Skin epidermis (tissue), 12 donors: ENCODE results near the gene CNPY3.
"Not testable (repeated sequence)": the region's sequence is repeated elsewhere in the genome, so short reads cannot be mapped to it uniquely, and the experiment has no call there.

ENCODE experiments used
- H3K27ac ChIP-seq, 21 experiments: fragments of 200-600 bp; sonication (generic) in 11 of 21; one replicate each; pipeline ENCODE4 v1.5.0; 2020; ENCODE audit warnings: mild to moderate bottlenecking in 3 of 21, inconsistent platforms in 2 of 21, moderate library complexity in 2 of 21
- H3K4me3 ChIP-seq, 7 experiments: fragments of 200-600 bp; sonication (generic) in 2 of 7; one replicate each; pipeline ENCODE4 v1.5.0; 2020; ENCODE audit warnings: inconsistent platforms in 2 of 7, mild to moderate bottlenecking in 2 of 7, moderate library complexity in 1 of 7

CNPY3 gene

GRCh38 chr6:42928986-42929820, at the start of gene CNPY3:
Gene CNPY3 (plus strand): TSS chr6:42929480. CDS start chr6:42929571, 91 bp downstream.
- peak within 1 kb of the TSS; percentile 66 to 96 (median 90) for H3K27ac ChIP-seq
- peak within 1 kb of the TSS; percentile 60 to 89 (median 66) for H3K4me3 ChIP-seq

DNA sequence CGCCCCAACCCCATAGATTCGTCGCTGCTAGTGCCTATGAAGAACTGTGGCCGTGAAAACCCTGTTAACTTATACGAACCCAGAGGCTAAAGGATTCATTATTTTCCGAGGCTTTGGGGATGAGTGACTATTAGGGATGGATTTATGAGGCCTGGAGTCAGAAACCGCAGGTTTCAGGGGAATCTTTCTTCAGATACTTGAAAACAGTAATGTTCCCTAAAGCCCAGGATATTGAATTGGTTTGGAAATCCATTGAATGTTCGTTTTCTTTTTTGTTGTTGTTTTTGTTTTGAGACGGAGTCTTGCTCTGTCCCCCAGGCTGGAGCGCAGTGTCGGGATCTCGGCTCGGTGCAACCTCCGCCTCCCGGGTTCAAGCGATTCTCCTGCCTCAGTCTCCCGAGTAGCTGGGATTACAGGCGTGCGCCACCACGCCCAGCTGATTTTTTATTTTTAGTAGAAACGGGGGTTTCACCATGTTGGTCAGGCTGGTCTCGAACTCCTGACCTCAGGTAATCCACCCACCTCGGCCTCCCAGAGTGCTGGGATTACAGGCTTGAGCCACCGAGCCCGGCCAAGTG, 49.0 kb upstream of the CNPY3 start:
- Histone ChIP-seq H3K27ac (peak overlapping the region; percentile 46 to 97 (median 92)), H3K4me3 (peak overlapping the region; percentile 48 to 71 (median 66))

DNA sequence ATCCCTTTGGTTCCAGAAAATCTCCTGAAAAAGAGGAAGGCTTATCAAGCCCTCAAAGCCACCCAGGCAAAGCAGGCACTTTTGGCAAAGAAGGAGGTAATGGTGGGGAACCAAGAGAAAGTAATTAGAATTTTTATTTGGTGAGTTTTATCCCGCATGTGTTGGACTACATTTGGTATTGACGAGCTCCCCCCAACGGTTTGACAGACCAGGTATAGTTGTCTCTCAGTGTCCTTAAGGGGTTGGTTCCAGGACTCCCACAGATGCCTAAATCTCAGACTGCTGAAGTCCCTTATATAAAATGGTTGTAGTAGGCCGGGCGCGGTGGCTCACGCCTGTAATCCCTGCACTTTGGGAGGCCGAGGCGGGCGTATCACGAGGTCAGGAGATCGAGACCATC, 48.4 kb upstream of the CNPY3 start:
- Histone ChIP-seq H3K27ac (peak overlapping the region in 17 of 21 experiments; percentile 86 to 97 (median 92)), H3K4me3 (peak overlapping the region; percentile 48 to 71 (median 66))

DNA sequence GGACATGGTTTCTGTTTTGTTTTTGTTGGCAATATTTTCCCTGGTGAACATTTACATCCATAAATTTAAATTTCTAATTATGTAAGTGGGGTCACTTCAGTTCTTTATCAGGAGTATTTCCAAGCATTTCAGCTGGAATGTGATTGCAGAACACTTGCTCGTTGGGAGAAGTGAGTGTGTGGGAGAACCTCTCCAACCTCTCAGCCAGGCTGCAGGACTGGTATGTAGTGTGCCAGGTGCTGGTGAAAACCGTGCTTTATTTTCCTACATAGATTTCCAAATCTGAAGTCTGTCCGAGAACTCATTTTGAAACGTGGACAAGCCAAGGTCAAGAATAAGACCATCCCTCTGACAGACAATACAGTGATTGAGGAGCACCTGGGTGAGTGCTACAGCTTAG, 43.6 kb upstream of the CNPY3 start:
- Histone ChIP-seq H3K27ac (no peak overlapping the region), H3K4me3 (no peak overlapping the region)

DNA sequence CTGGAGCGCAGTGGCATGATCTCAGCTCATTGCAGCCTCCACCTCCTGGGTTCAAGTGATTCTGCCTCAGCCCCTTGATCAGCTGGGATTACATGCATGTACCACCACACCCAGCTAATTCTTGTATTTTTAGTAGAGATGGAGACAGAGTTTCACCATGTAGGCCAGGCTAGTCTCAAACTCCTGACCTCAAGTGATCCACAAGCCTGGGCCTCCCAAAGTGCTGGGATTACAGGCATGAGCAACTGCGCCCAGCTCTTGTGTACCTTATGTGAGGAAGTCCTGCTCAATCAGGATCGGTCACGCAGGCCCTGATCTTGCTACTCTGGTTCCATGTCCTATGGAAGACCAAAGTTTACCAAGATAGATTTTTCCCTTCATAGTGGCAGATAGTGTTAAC, 41.1 kb upstream of the CNPY3 start:
- not testable (repeated sequence) for H3K27ac ChIP-seq, H3K4me3 ChIP-seq

DNA sequence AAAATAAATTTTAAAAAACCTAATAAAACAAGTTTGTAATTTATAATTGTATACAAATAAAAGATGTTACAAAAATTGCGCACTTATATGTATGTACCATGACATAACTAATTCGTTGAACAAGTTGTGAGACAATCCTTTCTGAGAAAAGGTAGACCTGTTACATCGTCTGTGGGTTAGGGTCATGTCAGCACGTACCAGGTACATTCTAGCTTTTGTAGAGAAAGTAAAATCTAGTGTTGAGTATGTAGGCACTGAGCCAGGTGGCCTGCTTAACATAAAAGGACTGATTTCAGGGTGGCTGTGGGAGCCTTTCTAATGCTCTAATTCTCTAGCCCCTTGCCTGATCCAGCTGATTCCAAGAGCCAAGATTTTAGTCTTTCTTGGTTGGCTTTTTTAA, 39.5 kb upstream of the CNPY3 start:
- peak overlapping the region in 18 of 21 experiments; percentile 91 to 99 (median 97) for H3K27ac ChIP-seq
- H3K4me3 ChIP-seq = peak overlapping the region; percentile 71 to 98 (median 79)

GRCh38 chr6:42890311-42891198, 38.7 kb upstream of the CNPY3 start:
- H3K27ac ChIP-seq = peak overlapping the region; percentile 61 to 99 (median 96)
- H3K4me3 ChIP-seq = peak overlapping the region; percentile 71 to 98 (median 79)

DNA sequence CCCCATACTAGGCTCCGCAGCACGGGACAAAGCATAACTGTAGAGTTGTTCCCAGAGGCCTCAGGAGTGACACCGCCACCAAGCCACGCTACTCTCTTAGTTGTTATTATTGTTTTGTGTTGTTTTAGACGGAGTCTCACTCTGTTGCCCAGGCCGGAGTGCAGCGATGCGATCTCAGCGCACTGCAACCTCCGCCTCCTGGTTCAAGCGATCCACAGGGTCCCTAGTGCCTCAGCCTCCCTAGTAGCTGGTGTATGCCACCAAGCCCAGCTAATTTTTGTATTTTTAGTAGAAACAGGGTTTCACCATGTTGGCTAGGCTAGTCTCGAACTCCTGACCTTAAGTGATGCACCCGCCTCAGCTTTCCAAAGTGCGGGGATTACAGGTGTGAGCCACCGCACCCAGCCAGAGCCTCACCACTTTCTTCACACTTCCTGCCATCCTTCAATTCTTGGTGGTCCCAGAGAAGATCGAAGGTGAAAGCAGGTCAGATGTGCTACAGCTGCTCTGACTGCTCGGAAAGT, 38.0 kb upstream of the CNPY3 start:
- peak overlapping the region; percentile 71 to 98 (median 79) for H3K4me3 ChIP-seq
- peak overlapping the region; percentile 61 to 99 (median 96) for H3K27ac ChIP-seq

DNA sequence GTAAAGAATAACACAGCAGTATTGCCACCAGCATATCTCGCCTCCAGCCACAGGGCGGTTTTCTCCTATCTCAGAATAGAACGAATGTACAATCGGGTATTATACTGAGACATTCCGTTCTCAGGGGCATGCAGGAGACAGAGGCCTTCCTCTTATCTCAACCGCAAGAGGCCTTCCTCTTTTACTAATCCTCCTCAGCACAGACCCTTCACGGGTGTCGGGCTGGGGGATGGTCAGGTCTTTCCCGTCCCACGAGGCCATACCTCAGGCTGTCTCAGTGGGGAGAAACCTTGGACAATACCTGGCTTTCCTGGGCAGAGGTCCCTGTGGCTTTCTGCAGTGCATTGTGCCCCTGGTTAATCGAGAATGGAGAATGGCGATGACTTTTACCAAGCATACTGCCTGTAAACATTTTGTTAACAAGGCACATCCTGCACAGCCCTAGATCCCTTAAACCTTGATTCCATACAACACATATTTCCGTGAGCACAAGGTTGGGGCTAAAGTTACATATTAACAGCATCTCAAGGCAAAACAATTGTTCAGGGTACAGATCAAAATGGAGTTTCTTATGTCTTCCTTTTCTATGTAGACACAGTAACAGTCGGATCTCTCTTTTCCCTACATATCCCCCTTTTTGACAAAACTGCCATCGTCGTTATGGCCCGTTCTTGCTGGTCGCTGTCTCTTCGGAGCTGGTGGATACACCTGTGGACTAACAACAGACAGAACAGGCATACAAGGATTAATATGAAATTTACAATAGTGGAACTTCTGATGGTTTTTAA, 35.0 kb upstream of the CNPY3 start:
- H3K4me3 ChIP-seq = not testable (repeated sequence)
- H3K27ac ChIP-seq = peak overlapping the region in 1 of 21 experiments; percentile 17

DNA sequence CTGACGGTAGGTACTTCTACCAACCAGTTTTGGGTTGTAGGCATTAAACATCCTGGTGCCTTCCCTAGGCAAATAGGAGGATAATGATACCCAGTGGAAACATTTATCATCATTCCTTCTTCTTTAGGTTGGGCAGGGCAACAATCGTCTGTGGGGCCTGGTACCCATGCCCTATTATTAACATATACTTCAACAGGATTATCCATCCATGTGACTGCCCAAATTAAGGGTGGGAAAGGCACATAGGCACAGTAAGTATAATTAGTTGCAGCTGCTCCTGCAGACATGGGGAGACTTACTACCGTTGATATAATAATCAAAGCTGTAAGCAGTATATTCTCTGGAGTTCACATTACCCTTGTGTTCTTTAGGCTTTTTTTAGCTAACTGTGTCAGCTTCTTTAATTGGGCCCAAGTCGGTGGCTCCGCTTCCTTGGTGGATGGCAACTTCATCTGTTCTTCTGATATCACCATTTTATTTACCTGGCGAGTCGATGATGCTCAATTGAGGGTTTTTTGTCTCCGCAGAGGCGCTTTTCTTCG, 33.0 kb upstream of the CNPY3 start:
- Histone ChIP-seq H3K4me3 (no peak overlapping the region), H3K27ac (no peak overlapping the region)

DNA sequence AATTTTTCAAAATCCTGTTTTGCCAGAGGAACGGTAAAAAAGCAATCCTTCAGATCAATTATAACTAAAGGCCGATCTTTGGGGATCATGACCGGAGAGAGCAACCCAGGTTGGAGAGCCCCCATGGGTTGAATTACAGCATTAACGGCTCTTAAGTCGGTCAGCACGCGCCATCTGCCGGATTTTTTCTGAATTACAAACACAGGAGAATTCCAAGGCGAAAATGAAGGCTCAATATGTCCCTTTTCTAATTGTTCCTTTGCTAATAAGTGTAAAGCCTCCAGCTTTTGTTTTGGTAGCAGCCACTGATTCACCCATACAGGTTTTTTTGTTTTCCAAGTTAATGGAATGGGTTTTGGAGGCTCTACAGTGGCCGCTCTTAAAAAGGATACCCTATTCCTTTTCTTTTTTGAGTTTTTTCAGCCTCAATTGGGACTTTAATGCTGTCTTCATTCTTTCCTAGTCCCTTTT, 30.4 kb upstream of the CNPY3 start:
- no peak overlapping the region for H3K4me3 ChIP-seq
- H3K27ac ChIP-seq = no peak overlapping the region

GRCh38 chr6:42899871-42900270, 29.4 kb upstream of the CNPY3 start:
- Histone ChIP-seq H3K4me3 (no peak overlapping the region), H3K27ac (no peak overlapping the region)

DNA sequence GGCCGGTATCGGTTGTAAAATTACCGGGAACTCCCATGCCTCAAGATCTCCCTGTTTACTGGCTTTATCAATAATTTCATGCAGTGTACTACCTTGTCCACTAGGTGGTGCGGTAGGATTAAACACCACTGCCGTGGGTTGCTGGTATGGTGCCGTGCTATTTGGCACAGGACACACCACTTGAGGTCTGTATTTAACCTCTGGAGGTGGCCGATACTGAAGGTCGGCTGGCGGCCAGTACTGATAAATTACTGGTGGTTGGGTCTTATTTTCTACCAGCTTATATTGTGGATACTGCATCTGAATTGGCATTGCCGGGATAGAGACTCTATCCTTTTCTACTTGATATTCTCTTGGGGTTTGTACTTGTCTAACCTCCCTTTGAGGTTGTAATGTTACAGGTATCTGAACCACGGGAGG, 27.7 kb upstream of the CNPY3 start:
- Histone ChIP-seq H3K27ac (no peak overlapping the region), H3K4me3 (no peak overlapping the region)

GRCh38 chr6:42902429-42903263, 26.6 kb upstream of the CNPY3 start:
- H3K4me3 ChIP-seq, H3K27ac ChIP-seq: not testable (repeated sequence)

- no peak overlapping the region for H3K4me3 ChIP-seq
- no peak overlapping the region for H3K27ac ChIP-seq
Measured at GRCh38 chr6:42904467-42904866, 24.8 kb upstream of the CNPY3 start.

GRCh38 chr6:42907336-42907735, 21.9 kb upstream of the CNPY3 start:
- no peak overlapping the region for H3K4me3 ChIP-seq
- no peak overlapping the region for H3K27ac ChIP-seq

- H3K4me3 ChIP-seq = no peak overlapping the region
- no peak overlapping the region for H3K27ac ChIP-seq
Measured at GRCh38 chr6:42909835-42910234, 19.4 kb upstream of the CNPY3 start.
